Activated CD4-positive, alpha-beta memory T cell treated with anti-CD3 and anti-CD28 coated beads, Interleukin-2, amount 10 ng/mL, durations not matched to agents 7 days and 5 days (primary cell): ENCODE measurements around the gene CLPX. TPM values are rescaled to one million over a fixed set of nuclear protein-coding genes. Genes with fewer than 3 reads are reported as not detected.
"Not testable (repeated sequence)": the region's sequence is repeated elsewhere in the genome, so short reads cannot be mapped to it uniquely, and the experiment has no call there.

Experiments used
- CTCF ChIA-PET: fragments of 350-600 bp; sonication (Branson Sonifier 250); formaldehyde crosslinking; loops from one replicate; lab custom pipeline; 2021; ENCODE audit warnings: antibody characterized with exemption, inconsistent platforms; lab: Charles Lee
- POLR2A ChIA-PET: fragments of 350-600 bp; sonication (Branson Sonifier 250); formaldehyde crosslinking; loops from one replicate; lab custom pipeline; 2021; ENCODE audit warnings: antibody characterized with exemption; lab: Charles Lee
- DNase-seq: peaks from one replicate; pipeline ENCODE4 v3.0.0-alpha.2; 2020
- H3K27ac Mint-ChIP-seq: one replicate; pipeline ENCODE4 v1.8.0; 2021; ENCODE audit warnings: mild to moderate bottlenecking, mixed read lengths
- H3K27me3 Mint-ChIP-seq: one replicate; pipeline ENCODE4 v1.8.0; 2021; ENCODE audit warnings: mixed read lengths
- H3K36me3 Mint-ChIP-seq: one replicate; pipeline ENCODE4 v1.8.0; 2021; ENCODE audit warnings: low read depth, mixed read lengths
- H3K4me1 Mint-ChIP-seq: one replicate; pipeline ENCODE4 v1.8.0; 2021; ENCODE audit warnings: mixed read lengths
- H3K4me3 Mint-ChIP-seq: one replicate; pipeline ENCODE4 v1.8.0; 2021; ENCODE audit warnings: mild to moderate bottlenecking, mixed read lengths
- H3K9me3 Mint-ChIP-seq: one replicate; pipeline ENCODE4 v1.8.0; 2021; ENCODE audit warnings: mixed read lengths
- total RNA-seq, 2 experiments: library from RNA; stranded (reverse); gene quantifications; one replicate each; pipeline ENCODE4 v1.2.3, GENCODE V29; 2021

CLPX gene
- total RNA-seq, 2 experiments from 2014 or later, result 48.5 to 57.8 TPM

- Mint-ChIP-seq H3K4me1 (no peaks in the 10 kb centered on the region), H3K4me3 (no peak overlapping the region), H3K36me3 (no peaks in the 10 kb centered on the region), H3K27ac (no peak overlapping the region), H3K27me3 (peaks cover 9% of the 10 kb centered on the region), H3K9me3 (no peaks in the 10 kb centered on the region)
- CTCF ChIA-PET, result interaction anchor here (0.6 to 1.7 kb wide), 4 partner anchors 10 to 198 kb away, joined by 3 to 4 read pairs (median 3); partner anchors contain the start of gene CILP
- DNase-seq, result no peak
- POLR2A ChIA-PET, result no interaction called here
These were observed 16.8 kb upstream of the CLPX start for GRCh38 chr15:65201918-65202317.

DNA sequence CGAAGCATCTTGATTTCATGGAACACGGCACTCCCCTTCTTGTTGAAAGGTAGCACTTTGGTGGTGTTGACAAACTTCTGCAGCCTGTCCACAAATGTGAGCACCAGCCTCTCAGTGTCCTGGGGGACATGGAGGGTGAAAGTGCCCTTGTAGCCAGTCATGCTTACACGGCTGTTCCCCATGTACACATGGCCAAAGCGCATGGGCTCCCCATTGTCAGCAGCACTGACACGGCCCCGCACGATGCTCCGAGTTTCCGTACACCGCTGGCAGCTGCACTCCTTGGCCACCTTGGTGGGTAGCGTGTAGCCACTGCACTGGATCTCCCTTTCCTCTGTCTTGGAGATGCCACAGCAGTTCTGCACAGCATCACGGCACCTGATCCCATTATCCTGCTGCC, 13.4 kb upstream of the CLPX start:
- Mint-ChIP-seq H3K9me3 (no peaks in the 10 kb centered on the region), H3K4me1 (no peaks in the 10 kb centered on the region), H3K27ac (no peak overlapping the region), H3K4me3 (no peak overlapping the region), H3K36me3 (no peaks in the 10 kb centered on the region), H3K27me3 (peaks cover 6% of the 10 kb centered on the region)
- DNase-seq, result no peak
- CTCF ChIA-PET, result no interaction called here
- POLR2A ChIA-PET, result no interaction called here

- H3K9me3 Mint-ChIP-seq, result no peaks in the 10 kb centered on the region
- no peak overlapping the region for H3K27ac Mint-ChIP-seq
- H3K4me3 Mint-ChIP-seq, result no peak overlapping the region
- no peaks in the 10 kb centered on the region for H3K4me1 Mint-ChIP-seq
- ChIA-PET CTCF (no interaction called here), POLR2A (no interaction called here)
- no peaks in the 10 kb centered on the region for H3K36me3 Mint-ChIP-seq
- peaks cover 6% of the 10 kb centered on the region for H3K27me3 Mint-ChIP-seq
- DNase-seq, result no peak
These were observed 12.1 kb upstream of the CLPX start for GRCh38 chr15:65197337-65197645.

DNA sequence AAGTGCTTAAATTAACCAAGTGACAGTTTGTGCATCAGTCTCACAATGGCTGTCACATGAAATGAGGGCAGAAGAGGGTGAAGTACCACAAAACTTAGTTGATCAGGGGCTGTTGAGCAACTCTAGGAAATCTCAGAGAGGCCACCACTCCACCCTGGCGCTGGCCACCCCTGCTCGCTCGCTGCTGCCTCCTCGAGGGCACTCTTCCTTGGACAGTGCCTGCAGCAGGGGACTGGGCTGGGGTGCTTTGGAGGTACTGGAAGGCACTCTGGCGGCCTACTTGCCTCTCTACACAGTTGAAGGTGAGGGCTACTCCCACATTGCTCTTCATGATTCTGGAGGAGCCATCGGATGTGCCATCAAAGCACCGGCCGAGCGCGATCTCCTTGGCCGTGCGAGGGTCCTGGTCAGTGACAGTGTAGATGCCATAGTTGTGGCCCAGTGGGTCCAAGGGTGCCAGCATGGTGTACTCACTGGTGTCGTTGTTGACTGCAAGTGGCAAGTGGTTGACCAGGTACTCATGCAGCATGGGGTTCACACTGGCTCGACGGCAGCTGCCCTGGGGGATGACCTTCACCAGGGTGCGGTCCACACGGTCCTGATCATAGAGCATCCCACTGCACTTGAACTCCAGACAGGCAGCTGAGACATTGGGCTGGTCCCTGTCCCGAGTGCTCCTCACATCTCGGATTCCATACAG, 11.6 kb upstream of the CLPX start:
- DNase-seq, result no peak
- H3K27me3 Mint-ChIP-seq, result peaks cover 6% of the 10 kb centered on the region
- no peak overlapping the region for H3K27ac Mint-ChIP-seq
- H3K4me3 Mint-ChIP-seq, result no peak overlapping the region
- H3K9me3 Mint-ChIP-seq, result no peaks in the 10 kb centered on the region
- H3K4me1 Mint-ChIP-seq, result no peaks in the 10 kb centered on the region
- CTCF ChIA-PET, result no interaction called here
- no peaks in the 10 kb centered on the region for H3K36me3 Mint-ChIP-seq
- POLR2A ChIA-PET, result no interaction called here

DNA sequence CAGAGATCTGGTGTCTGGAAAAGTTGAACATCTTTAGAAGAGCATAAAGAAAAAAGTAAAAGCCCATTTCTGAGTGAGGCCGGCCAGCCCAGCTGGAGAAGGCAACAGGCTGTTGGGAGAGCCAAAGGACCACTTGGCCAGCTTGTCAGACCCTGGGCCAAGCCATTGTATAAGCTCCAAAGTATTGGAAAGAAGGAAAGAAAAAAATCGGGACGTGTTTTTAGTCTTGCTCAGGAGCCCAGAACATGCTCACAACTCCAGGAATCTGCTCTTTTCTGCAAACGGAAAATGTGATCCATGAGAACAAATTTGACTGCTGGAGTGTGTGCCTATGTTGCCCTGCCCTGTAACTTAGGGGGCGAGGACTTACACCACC, 10.4 kb upstream of the CLPX start:
- no peaks in the 10 kb centered on the region for H3K36me3 Mint-ChIP-seq
- DNase-seq, result no peak
- no peak overlapping the region for H3K4me3 Mint-ChIP-seq
- H3K27me3 Mint-ChIP-seq, result peaks cover 4% of the 10 kb centered on the region
- no peak overlapping the region for H3K27ac Mint-ChIP-seq
- POLR2A ChIA-PET, result interaction anchor here (0.9 to 1.7 kb wide), 3 partner anchors 10 to 110 kb away, joined by 3 to 5 read pairs (median 4); partner anchors contain the start of genes CLPX and RNU5B-1
- H3K4me1 Mint-ChIP-seq, result no peaks in the 10 kb centered on the region
- H3K9me3 Mint-ChIP-seq, result no peaks in the 10 kb centered on the region
- CTCF ChIA-PET, result no interaction called here

DNA sequence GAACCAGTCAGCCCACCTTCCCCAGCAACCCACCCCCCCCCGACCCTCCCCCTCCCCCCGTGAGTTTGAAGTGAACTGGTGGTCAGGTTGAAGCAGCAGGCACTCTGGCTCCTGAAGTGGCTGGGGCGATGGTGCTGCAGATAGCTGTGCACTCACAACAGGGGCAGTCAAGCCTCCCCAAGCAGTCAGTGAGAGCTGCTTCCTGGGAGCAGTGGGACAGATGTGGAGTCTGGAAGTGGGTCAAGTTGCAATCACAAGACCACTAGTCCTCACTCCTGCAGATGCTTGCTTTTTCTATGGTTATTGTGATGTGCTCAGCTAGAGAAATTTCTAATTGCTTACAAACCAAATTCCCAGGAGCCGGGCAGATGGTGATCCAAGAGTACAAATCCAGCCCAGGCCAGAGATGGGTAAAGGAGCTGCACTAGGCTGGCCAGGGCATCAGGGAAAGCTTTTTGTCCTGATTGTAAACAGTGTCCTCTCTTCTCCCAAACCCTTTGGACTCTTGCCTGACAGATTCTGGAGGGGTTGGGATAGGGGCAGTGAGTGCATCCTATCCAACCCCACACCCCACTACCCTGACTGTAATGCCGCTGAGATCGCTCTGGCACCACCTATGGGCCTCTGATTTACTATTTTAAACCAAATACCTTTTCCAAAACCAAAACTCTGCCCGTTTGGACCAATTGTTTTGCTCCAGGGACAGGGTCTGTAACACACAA, 9.8 kb upstream of the CLPX start:
- no peak for DNase-seq
- CTCF ChIA-PET, result interaction anchor here (0.7 kb wide), 1 partner anchor 81 kb away, joined by 3 read pairs; no protein-coding TSS in a partner anchor
- Mint-ChIP-seq H3K4me3 (no peak overlapping the region), H3K27ac (no peak overlapping the region), H3K9me3 (no peaks in the 10 kb centered on the region), H3K4me1 (no peaks in the 10 kb centered on the region), H3K36me3 (no peaks in the 10 kb centered on the region), H3K27me3 (no peaks in the 10 kb centered on the region)
- POLR2A ChIA-PET, result interaction anchor here (0.9 to 1.7 kb wide), 4 partner anchors 10 to 110 kb away, joined by 3 to 5 read pairs (median 4); partner anchors contain the start of genes CLPX and RNU5B-1

- H3K27ac Mint-ChIP-seq, result no peak overlapping the region
- ChIA-PET POLR2A (no interaction called here), CTCF (no interaction called here)
- no peaks in the 10 kb centered on the region for H3K36me3 Mint-ChIP-seq
- peaks cover 2% of the 10 kb centered on the region for H3K27me3 Mint-ChIP-seq
- H3K9me3 Mint-ChIP-seq, result no peaks in the 10 kb centered on the region
- no peak for DNase-seq
- H3K4me1 Mint-ChIP-seq, result no peaks in the 10 kb centered on the region
- H3K4me3 Mint-ChIP-seq, result no peak overlapping the region
These were observed 6.9 kb upstream of the CLPX start for GRCh38 chr15:65192016-65192415.

- H3K27me3 Mint-ChIP-seq, result peaks cover 2% of the 10 kb centered on the region
- H3K9me3 Mint-ChIP-seq, result no peaks in the 10 kb centered on the region
- DNase-seq, result peak; percentile 18
- peaks cover 1% of the 10 kb centered on the region for H3K36me3 Mint-ChIP-seq
- no peak overlapping the region for H3K4me3 Mint-ChIP-seq
- POLR2A ChIA-PET, result interaction anchor here (0.9 kb wide), 2 partner anchors 107 to 116 kb away, joined by 3 to 4 read pairs; partner anchors contain the start of gene RNU5B-1
- H3K27ac Mint-ChIP-seq, result no peak overlapping the region
- CTCF ChIA-PET, result no interaction called here
- peaks cover 6% of the 10 kb centered on the region for H3K4me1 Mint-ChIP-seq
These were observed 4.1 kb upstream of the CLPX start for GRCh38 chr15:65189102-65189740.

- not testable (repeated sequence) for H3K27me3 Mint-ChIP-seq, H3K4me3 Mint-ChIP-seq, DNase-seq, H3K4me1 Mint-ChIP-seq, H3K36me3 Mint-ChIP-seq, H3K27ac Mint-ChIP-seq, H3K9me3 Mint-ChIP-seq
- CTCF ChIA-PET, result interaction anchor here (0.7 to 4.0 kb wide), 3 partner anchors 92 to 109 kb away, joined by 3 to 26 read pairs (median 5); no protein-coding TSS in a partner anchor
- POLR2A ChIA-PET, result interaction anchor here (0.9 to 1.1 kb wide), 2 partner anchors 97 to 108 kb away, joined by 3 to 4 read pairs; no protein-coding TSS in a partner anchor
These were observed 3.3 kb upstream of the CLPX start for GRCh38 chr15:65188472-65188871.

GRCh38 chr15:65184305-65184867, 756 bp downstream of the CLPX start:
- Mint-ChIP-seq H3K4me1 (peaks cover 24% of the 10 kb centered on the region), H3K36me3 (peaks cover 19% of the 10 kb centered on the region), H3K4me3 (peak overlapping the region; percentile 90), H3K27ac (peak overlapping the region; percentile 83), H3K9me3 (no peaks in the 10 kb centered on the region), H3K27me3 (peaks cover 2% of the 10 kb centered on the region)
- DNase-seq, result peak; percentile 53
- ChIA-PET CTCF (no interaction called here), POLR2A (interaction anchor here (1.0 to 4.6 kb wide), 9 partner anchors 50 to 291 kb away, joined by 3 to 60 read pairs (median 11); partner anchors contain the start of genes PARP16, PDCD7, RNU5A-1 and RNU5B-1)

GRCh38 chr15:65183865-65184159, 1.3 kb downstream of the CLPX start:
- peaks cover 24% of the 10 kb centered on the region for H3K4me1 Mint-ChIP-seq
- no peaks in the 10 kb centered on the region for H3K27me3 Mint-ChIP-seq
- no peak for DNase-seq
- peak overlapping the region; percentile 83 for H3K27ac Mint-ChIP-seq
- ChIA-PET CTCF (no interaction called here), POLR2A (interaction anchor here (1.0 to 4.6 kb wide), 7 partner anchors 50 to 290 kb away, joined by 3 to 60 read pairs (median 14); partner anchors contain the start of genes PARP16, PDCD7, RNU5A-1 and RNU5B-1)
- peaks cover 20% of the 10 kb centered on the region for H3K36me3 Mint-ChIP-seq
- no peaks in the 10 kb centered on the region for H3K9me3 Mint-ChIP-seq
- H3K4me3 Mint-ChIP-seq, result peak overlapping the region; percentile 90

DNA sequence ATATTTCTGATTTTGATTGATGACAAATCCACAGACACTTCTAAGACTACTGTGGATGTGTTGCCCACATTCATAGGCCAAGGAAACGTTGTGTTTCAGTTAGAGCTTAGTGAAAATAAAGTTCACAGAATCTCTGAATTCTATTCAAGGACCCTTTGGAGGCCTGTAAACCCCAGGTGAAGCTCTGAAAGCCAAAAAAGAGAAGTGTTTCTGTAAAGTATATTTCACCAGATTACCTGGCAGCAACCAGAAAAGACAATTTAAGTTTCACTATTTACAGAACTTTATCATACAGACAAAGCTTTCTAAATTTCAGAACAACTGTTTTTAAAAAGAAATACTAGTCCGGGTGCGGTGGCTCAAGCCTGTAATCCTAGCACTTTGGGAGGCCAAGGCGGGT, 2.6 kb downstream of the CLPX start:
- DNase-seq, result no peak
- Mint-ChIP-seq H3K27me3 (no peaks in the 10 kb centered on the region), H3K36me3 (peaks cover 25% of the 10 kb centered on the region), H3K4me3 (peak overlapping the region; percentile 90), H3K9me3 (no peaks in the 10 kb centered on the region), H3K4me1 (peaks cover 25% of the 10 kb centered on the region), H3K27ac (no peak overlapping the region)
- POLR2A ChIA-PET, result interaction anchor here (1.4 to 1.8 kb wide), 5 partner anchors 48 to 122 kb away, joined by 4 to 7 read pairs (median 7); partner anchors contain the start of gene RNU5B-1
- CTCF ChIA-PET, result interaction anchor here (0.7 to 1.1 kb wide), 3 partner anchors 12 to 212 kb away, joined by 3 read pairs; no protein-coding TSS in a partner anchor
